Measurements from ENCODE around the gene SP110. TPM values are rescaled to one million over a fixed set of nuclear protein-coding genes. Genes with fewer than 3 reads are reported as not detected.
"Not testable (repeated sequence)": the region's sequence is repeated elsewhere in the genome, so short reads cannot be mapped to it uniquely, and the experiment has no call there.

The SP110 gene
- total RNA-seq, 4 donors from 2014 or later, result 11.8 to 32.7 (median 21.2) TPM

GRCh38 chr2:230230087-230230486, 10.3 kb upstream of the SP110 start:
- Histone ChIP-seq H3K27ac (no peak overlapping the region), H3K9me3 (peaks cover 10% of the 10 kb centered on the region), H3K4me3 (no peak overlapping the region), H3K27me3 (no peaks in the 10 kb centered on the region), H3K36me3 (no peaks in the 10 kb centered on the region), H3K4me1 (no peaks in the 10 kb centered on the region)
- TF ChIP-seq POLR2AphosphoS5 (IDR thresholded peaks at IDR 0.05) (no peak), EP300 (IDR thresholded peaks at IDR 0.05) (no peak), POLR2A (IDR thresholded peaks at IDR 0.05) (no peak)
- TF ChIP-seq, protein P1, sequence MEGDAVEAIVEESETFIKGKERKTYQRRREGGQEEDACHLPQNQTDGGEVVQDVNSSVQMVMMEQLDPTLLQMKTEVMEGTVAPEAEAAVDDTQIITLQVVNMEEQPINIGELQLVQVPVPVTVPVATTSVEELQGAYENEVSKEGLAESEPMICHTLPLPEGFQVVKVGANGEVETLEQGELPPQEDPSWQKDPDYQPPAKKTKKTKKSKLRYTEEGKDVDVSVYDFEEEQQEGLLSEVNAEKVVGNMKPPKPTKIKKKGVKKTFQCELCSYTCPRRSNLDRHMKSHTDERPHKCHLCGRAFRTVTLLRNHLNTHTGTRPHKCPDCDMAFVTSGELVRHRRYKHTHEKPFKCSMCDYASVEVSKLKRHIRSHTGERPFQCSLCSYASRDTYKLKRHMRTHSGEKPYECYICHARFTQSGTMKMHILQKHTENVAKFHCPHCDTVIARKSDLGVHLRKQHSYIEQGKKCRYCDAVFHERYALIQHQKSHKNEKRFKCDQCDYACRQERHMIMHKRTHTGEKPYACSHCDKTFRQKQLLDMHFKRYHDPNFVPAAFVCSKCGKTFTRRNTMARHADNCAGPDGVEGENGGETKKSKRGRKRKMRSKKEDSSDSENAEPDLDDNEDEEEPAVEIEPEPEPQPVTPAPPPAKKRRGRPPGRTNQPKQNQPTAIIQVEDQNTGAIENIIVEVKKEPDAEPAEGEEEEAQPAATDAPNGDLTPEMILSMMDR (IDR thresholded peaks at IDR 0.05), result no peak
- WGBS, result 98% methylated on average over 3 of the region's 3 CpGs
- DNase-seq (ENCODE audit: low spot score in 2 of 2), result no peak

GRCh38 chr2:230227216-230227615, 7.4 kb upstream of the SP110 start:
- WGBS, result 89% methylated on average over 3 of the region's 3 CpGs
- peaks cover 4% of the 10 kb centered on the region for H3K4me1 ChIP-seq
- no peak for DNase-seq (ENCODE audit: low spot score in 2 of 2)
- no peak overlapping the region for H3K27ac ChIP-seq
- TF ChIP-seq, protein P1 (IDR thresholded peaks at IDR 0.05), result no peak
- TF ChIP-seq POLR2A (IDR thresholded peaks at IDR 0.05), result no peak
- TF ChIP-seq EP300 (IDR thresholded peaks at IDR 0.05), result no peak
- no peak for TF ChIP-seq POLR2AphosphoS5 (IDR thresholded peaks at IDR 0.05)
- peaks cover 10% of the 10 kb centered on the region for H3K9me3 ChIP-seq
- no peak overlapping the region for H3K4me3 ChIP-seq
- H3K36me3 ChIP-seq, result no peaks in the 10 kb centered on the region
- no peaks in the 10 kb centered on the region for H3K27me3 ChIP-seq

GRCh38 chr2:230226051-230226551, 6.3 kb upstream of the SP110 start:
- TF ChIP-seq, protein P1 (IDR thresholded peaks at IDR 0.05), result no peak
- TF ChIP-seq EP300 (IDR thresholded peaks at IDR 0.05) (no peak), POLR2AphosphoS5 (IDR thresholded peaks at IDR 0.05) (no peak), POLR2A (IDR thresholded peaks at IDR 0.05) (no peak)
- Histone ChIP-seq H3K36me3 (no peaks in the 10 kb centered on the region), H3K27ac (no peak overlapping the region), H3K27me3 (no peaks in the 10 kb centered on the region), H3K9me3 (peaks cover 8% of the 10 kb centered on the region), H3K4me3 (peak overlapping the region; percentile 7), H3K4me1 (peaks cover 7% of the 10 kb centered on the region)
- WGBS, result 92% methylated on average over 4 of the region's 4 CpGs
- DNase-seq (ENCODE audit: low spot score in 2 of 2), result no peak

DNA sequence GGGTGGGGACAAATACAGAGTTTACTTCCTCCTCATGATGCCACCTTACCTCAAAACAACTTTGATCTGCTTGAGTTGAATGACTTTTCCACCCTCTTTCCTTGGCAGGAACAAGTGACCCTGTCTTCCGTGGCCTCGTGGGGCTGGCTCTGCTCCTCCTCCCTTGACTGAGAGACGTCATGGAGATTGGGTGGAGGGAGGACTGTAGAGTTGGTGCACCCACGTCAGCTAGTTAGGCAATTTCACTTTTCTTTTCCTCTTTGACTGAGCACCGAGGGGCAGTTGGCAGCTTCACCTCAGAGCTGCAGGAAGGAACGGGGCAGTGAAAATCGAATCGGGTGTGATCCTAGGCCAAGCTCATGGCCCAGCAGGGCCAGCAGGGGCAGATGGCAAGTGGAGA, 5.7 kb upstream of the SP110 start, which contains the start of gene SP140:
SP140 (plus strand) TSS at position 251 of the 400 bp plus-strand sequence; CDS start at position 360, 109 bp downstream.
- Histone ChIP-seq H3K9me3 (peaks cover 2% of the 10 kb centered on the region), H3K4me3 (peak within 1 kb of the TSS; percentile 7), H3K27me3 (no peaks in the 10 kb centered on the region), H3K4me1 (peaks cover 10% of the 10 kb centered on the region), H3K27ac (no peak within 1 kb of the TSS), H3K36me3 (no peaks in the 10 kb centered on the region)
- TF ChIP-seq EP300 (IDR thresholded peaks at IDR 0.05), result no peak
- TF ChIP-seq, protein P1 (IDR thresholded peaks at IDR 0.05), result no peak
- no peak for TF ChIP-seq POLR2AphosphoS5 (IDR thresholded peaks at IDR 0.05)
- no peak for TF ChIP-seq POLR2A (IDR thresholded peaks at IDR 0.05)
- 83% methylated on average over 8 of the region's 8 CpGs for WGBS
- no peak for DNase-seq (ENCODE audit: low spot score in 2 of 2)

DNA sequence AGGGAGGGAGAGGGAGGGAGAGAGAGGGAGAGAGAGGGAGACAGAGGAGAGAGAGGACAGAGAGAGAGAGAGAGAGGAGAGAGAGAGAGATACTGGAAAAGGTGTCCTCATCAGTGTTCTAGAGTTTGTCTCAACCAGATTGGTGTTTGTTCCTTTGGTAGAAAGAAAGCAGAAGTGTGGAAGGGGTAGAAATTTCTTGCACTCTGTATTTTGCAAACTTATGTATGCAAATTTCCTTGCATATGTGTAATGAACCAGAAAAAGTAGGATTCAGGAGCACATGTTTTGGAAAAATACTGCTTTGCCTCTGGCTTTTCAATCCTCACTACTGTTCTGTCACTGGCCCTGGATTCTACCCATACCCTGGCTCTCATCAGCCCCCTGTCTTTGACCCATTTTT, 4.7 kb upstream of the SP110 start:
- Histone ChIP-seq H3K9me3 (no peaks in the 10 kb centered on the region), H3K4me3 (no peak overlapping the region), H3K27me3 (no peaks in the 10 kb centered on the region), H3K27ac (no peak overlapping the region), H3K4me1 (peaks cover 13% of the 10 kb centered on the region), H3K36me3 (no peaks in the 10 kb centered on the region)
- DNase-seq (ENCODE audit: low spot score in 2 of 2), result no peak
- TF ChIP-seq POLR2AphosphoS5 (IDR thresholded peaks at IDR 0.05) (no peak), EP300 (IDR thresholded peaks at IDR 0.05) (no peak), POLR2A (IDR thresholded peaks at IDR 0.05) (no peak)
- TF ChIP-seq, protein P1 (IDR thresholded peaks at IDR 0.05), result no peak

- not testable (repeated sequence) for H3K27ac ChIP-seq; H3K36me3 ChIP-seq; H3K4me3 ChIP-seq; H3K27me3 ChIP-seq; DNase-seq (ENCODE audit: low spot score in 2 of 2); H3K9me3 ChIP-seq
- WGBS, result 76% methylated on average over 4 of the region's 4 CpGs
- peaks cover 29% of the 10 kb centered on the region for H3K4me1 ChIP-seq
Measured at GRCh38 chr2:230222829-230223228, 3.0 kb upstream of the SP110 start.
